DMS79 (cell line): ENCODE measurements around the gene UVRAG.
"Not testable (repeated sequence)": the region's sequence is repeated elsewhere in the genome, so short reads cannot be mapped to it uniquely, and the experiment has no call there.

Experiments used
- DNase-seq: peaks from one replicate; lab custom pipeline; 2025; lab: John Stamatoyannopoulos, UW

The UVRAG gene

DNA sequence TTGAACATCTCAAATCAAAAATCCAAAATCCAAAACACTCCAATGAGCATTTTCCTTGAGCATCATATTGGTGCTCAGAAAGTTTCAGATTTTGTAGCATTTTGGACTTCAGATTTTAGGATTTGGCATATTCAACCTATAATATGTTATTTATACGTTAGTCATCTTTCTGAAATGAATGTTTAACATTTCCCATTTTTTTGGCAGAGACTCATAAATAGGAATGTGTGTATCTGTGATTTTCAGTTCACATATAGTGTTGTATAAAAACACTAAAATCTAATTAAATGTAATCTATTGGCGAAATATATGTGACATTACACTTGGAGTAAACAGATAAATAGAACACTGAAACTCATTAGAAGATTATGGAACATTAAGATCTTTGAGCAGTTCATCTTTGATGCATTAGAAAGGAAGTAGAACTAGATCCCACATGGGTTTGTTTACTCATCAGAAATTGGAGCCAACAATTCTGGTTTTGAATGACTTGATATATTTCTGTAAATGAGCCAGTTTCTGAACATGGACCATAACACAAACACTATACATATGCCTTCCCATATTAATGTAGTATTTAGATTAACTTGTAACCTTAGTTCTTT is 153.1 kb downstream of the UVRAG start:
- no peak for DNase-seq

- DNase-seq = no peak
Observed at GRCh38 chr11:75969626-75970308, 154.8 kb downstream of the UVRAG start.

DNA sequence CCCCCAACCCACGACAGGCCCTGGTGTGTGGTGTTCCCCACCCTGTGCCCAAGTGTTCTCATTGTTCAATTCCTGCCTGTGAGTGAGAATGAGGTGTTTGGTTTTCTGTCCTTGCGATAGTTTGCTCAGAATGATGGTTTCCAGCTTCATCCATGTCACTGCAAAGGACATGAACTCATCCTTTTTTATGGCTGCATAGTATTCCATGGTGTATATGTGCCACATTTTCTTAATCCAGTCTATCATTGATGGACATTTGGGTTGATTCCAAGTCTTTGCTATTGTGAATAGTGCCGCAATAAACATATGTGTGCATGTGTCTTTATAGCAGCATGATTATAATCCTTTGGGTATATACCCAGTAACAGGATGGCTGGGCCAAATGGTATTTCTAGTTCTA is 158.7 kb downstream of the UVRAG start:
- DNase-seq = not testable (repeated sequence)

DNA sequence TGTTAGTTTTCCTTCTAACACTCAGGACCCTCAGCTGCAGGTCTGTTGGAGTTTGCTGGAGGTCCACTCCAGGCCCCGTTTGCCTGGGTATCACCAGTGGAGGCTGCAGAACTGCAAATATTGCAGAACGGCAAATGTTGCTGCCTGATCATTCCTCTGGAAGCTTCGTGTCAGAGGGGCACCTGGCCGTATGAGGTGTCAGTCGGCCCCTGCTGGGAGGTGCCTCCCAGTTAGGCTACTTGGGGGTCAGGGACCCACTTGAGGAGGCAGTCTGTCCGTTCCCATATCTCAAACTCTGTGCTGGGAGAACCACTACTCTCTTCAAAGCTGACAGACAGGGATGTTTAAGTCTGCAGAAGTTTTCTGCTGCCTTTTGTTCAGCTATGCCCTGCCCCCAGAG is 164.1 kb downstream of the UVRAG start:
- DNase-seq = not testable (repeated sequence)

- DNase-seq = not testable (repeated sequence)
Observed at GRCh38 chr11:75979479-75980027, 164.5 kb downstream of the UVRAG start.

DNA sequence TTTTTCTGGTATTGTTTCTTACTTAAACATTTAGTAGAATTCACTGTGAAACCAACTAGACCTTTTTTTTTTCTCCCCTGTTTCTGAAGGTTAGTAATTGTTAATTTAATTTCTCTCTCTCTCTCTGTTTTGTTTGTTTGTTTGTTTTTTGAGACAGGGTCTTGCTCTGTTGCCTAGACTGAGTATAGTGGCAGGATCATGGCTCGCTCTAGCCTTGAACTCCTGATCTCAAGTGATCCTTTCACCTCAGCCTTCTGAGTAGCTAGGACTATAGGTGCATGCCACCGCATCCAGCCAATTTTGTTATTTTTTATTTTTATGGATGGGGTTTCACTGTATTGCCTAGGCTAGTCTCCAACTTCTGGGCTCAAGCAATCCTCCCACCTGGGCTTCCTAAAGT is 165.0 kb downstream of the UVRAG start:
- DNase-seq = no peak

DNA sequence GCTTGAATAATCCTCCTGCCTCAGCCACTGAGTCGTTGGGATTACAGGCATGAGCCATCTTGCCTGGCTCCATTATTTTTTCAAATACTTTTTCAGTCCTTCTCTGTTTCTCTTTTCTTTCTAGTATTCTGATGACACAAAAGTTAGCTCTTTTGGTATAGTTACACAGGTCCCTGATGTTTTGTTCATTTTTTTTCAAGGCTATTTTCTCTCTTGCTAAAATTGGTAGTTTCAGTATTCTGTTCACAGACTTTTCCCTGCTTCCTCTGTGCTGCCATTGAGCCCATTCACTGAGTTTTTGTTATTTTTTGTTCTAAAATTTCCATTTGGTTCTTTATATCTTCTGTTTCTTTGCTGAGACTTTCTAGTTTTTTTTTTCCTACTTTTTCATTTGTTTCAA is 166.5 kb downstream of the UVRAG start:
- DNase-seq = no peak

DNA sequence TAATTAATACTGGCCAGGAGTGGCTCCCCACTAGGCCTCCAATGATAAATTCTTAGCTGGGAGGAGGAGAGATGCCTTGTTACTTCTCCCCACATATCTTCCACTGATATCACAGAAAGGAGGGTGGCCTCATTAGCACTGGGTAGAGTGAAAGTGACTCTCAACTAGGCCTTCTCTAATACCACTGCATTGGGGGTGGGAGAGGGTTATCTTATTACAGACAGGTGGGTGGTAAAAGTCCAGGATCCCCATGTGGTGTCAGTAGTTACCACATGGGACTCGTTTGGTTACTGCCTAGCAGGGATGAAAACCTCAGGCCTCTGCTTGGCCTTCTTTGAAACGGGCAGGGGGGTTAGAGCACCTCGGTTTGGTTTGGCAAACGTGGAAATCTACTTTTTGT is 167.3 kb downstream of the UVRAG start:
- no peak for DNase-seq

DNA sequence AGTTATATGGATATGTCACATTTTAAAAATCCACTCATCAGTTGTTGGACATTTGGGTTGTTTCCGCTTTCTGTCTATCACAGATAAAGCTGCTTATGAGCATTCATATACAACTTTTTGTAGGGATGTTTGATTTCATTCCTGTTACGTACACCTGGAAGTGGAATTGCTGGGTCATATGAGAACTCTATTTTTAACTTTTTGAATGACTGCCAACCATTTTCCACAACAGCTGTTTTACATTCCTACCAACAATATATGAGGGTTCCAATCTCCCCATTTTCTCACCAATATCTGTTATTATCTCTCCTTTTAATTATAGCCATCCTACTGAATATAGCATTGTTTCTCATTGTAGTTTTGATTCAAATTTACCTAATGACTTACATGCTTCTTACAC is 172.0 kb downstream of the UVRAG start:
- no peak for DNase-seq

DNA sequence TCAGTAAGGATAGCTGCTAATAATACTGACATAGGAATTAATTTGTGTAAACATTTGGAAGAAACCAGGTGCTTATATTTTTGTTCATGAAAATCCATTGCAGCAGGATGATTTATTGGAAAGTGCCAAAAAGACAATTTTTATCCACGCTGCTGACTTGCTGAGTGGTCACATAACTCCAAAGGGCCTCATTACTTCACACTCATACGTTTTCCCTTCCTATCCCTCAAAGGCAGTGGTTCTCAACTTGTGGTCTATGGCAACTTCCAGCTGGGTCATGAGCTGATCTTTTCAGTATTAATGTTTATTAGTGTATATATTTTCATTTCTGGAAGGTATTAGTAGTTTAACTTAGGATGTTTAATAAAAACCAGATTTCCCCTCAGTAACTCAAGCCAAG is 178.1 kb downstream of the UVRAG start:
- no peak for DNase-seq

DNA sequence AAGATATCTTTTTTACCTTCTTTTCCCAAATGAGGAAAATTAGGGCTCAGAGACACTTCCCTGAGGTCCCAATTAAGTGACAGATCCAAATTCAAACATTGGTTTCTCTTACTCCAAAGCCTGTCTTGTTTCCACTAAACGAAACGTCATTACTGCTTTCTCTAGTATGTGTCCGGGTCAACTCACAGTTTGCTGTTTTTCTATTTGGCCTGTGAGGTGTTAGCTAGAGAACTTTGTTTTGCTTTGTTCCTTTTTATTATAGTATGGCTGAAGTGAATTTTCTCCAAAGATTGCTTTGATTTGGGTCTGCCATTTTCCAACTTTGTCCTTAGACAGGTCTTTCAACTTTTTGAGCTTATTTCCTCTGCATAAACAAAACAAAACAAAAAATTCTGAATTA is 179.6 kb downstream of the UVRAG start:
- no peak for DNase-seq

- DNase-seq = no peak
Observed at GRCh38 chr11:75996523-75997442, 181.8 kb downstream of the UVRAG start.

DNA sequence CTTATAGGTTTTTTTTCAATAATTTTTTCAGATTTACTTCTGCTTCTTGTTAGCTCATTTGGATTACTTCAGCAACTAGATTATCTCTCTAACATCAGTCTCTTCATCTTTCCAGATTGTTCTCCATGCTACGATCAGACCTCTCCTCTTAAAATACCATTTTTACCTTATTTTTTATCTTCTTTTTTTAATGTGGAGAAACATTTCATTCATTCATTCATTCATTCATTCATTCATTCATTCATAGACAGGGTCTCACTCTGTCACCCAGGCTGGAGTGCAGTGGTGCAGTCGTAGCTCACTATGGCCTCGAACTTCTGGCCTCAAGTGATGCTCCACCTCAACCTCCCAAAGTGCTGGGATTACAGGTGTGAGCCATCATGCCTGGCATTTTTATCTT is 189.4 kb downstream of the UVRAG start:
- no peak for DNase-seq

DNA sequence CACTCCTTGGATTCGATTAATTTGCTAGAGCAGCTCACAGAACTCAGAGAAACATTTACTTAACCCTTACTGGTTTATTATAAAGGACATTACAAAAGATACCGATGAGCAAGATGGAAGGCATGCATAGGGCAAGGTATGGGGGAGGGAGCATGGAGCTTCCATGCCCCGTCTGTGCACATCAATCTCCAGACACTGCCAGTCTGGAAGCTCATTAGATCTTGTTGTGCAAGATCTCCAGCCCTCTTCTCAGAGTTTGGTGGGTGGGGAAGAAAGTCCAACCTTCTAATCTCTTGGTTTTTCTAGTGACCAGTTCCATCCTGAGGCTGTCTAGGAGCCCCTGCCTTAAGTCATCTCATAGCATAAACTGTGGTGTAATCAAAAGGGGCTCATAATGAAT is 190.7 kb downstream of the UVRAG start:
- no peak for DNase-seq

GRCh38 chr11:76007166-76007565 is 192.2 kb downstream of the UVRAG start:
- no peak for DNase-seq

- DNase-seq = no peak
Observed at GRCh38 chr11:76008474-76008873, 193.5 kb downstream of the UVRAG start.

DNA sequence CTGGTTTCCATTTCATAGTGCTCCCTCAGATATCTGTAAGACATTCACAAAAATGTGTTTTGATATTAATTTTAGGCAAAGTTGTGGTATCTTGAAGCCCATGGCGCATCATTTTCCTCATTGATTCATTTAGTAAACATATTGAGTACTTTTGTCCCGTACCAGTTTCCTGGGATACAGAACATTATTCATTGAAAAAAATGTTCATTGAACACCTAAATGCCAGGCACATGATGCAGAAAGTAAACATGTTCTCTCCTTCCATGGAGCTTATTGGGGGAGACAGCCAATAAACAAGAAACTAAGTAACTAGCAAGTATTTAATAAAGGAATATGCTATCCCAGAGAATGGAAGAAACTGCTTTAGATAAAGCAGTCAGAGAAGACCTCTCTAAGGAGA is 195.0 kb downstream of the UVRAG start:
- no peak for DNase-seq

GRCh38 chr11:76013526-76013925 is 198.5 kb downstream of the UVRAG start:
- DNase-seq = no peak

- no peak for DNase-seq
Observed at GRCh38 chr11:76023236-76024068, 208.4 kb downstream of the UVRAG start.

DNA sequence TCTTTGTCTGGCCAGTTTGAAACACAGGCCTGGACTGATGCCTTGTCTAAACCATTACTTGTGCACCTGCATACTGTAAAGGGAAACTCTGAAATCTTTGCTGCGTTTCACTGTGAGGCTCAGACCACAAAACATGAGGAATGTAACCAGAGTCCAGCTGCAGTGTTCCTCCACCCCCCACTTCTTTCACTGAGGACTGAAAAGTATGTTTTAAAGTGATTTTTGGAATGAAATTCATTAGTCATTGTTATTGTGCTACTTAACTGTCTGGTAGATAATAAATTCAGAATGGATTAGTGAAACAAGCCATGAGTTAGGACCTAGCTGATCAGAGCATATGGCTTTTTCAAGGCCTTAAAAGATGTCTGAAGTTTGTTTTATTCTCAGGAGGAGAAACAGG is 210.1 kb downstream of the UVRAG start:
- DNase-seq = no peak

DNA sequence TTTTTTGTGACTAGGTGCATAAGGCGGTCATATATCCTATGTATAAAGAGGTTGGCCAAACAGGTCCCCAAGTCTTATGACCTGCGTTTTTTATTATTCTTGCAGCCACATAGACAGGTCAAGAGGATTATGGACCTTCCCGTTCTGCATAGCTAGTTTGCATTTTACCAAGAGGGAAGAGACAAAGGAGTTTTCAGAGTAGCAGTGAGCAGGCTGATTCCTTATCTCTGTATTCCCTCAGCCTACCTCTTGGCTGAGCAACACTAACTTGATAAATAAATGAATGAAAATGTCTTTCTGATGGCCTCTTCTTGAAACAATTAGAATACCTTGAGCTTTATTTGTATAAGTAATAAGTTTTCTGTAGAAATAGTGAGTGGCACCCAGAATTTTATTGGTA is 210.8 kb downstream of the UVRAG start:
- no peak for DNase-seq

GRCh38 chr11:76026281-76026680 is 211.3 kb downstream of the UVRAG start:
- DNase-seq = no peak
